Ascending aorta (tissue), 2 donors: ENCODE data around the gene ATP11A. TPM values are rescaled to one million over a fixed set of nuclear protein-coding genes. Genes with fewer than 3 reads are reported as not detected.

Source experiments
- DNase-seq, 2 donors: peaks; one replicate each; pipeline ENCODE4 v3.0.0-alpha.2; 2019; ENCODE audit warnings: low spot score in 2 of 2
- H3K27ac ChIP-seq, 2 donors: fragments of 200-600 bp; sonication (generic); one replicate each; pipeline ENCODE4 v1.5.1; 2016 to 2017; ENCODE audit warnings: mild to moderate bottlenecking in 1 of 2
- H3K27me3 ChIP-seq: fragments of 200-600 bp; sonication (generic); one replicate; pipeline ENCODE4 v1.5.1; 2017
- H3K36me3 ChIP-seq, 2 donors: fragments of 200-600 bp; sonication (generic); one replicate each; pipeline ENCODE4 v1.5.1; 2016
- H3K4me1 ChIP-seq, 2 donors: fragments of 200-600 bp; sonication (generic); one replicate each; pipeline ENCODE4 v1.5.1; 2016 to 2017; ENCODE audit warnings: mild to moderate bottlenecking in 1 of 2
- H3K4me3 ChIP-seq, 2 donors: fragments of 200-600 bp; sonication (generic); one replicate each; pipeline ENCODE4 v1.5.1; 2016 to 2017; ENCODE audit warnings: mild to moderate bottlenecking in 1 of 2
- H3K9me3 ChIP-seq, 2 donors: fragments of 200-600 bp; sonication (generic); one replicate each; pipeline ENCODE4 v1.5.1; 2016
- CTCF ChIP-seq, 3 experiments: fragments of 200-600 bp in 2 of 3; fragments of 450-650 bp in 1 of 3; sonication (generic) in 2 of 3; IDR thresholded peaks; one replicate each; pipeline ENCODE4 v1.5.1; 2016 to 2019; ENCODE audit warnings: antibody characterized with exemption in 3 of 3, mild to moderate bottlenecking in 1 of 3, moderate library complexity in 1 of 3
- intact Hi-C: fragments of 100-400 bp; cut with DNase I; formaldehyde crosslinking; loops from one replicate; pipeline ENCODE4 v1.15.1; 2023
- total RNA-seq: library from RNA; depleted of rRNA; stranded (reverse); fragments of >200 nt; gene quantifications from one replicate; pipeline ENCODE4 v1.1.0, GENCODE V29; 2016

The ATP11A gene
- total RNA-seq, 1 donor from 2014 or later: 50.1 TPM

GRCh38 chr13:112781881-112782361 lies 92.1 kb downstream of the ATP11A start:
- DNase-seq: no peak
- TF ChIP-seq CTCF (IDR thresholded peaks at IDR 0.05): no peak
- no peaks in the 10 kb centered on the region for H3K27me3 ChIP-seq
- no peaks in the 10 kb centered on the region for H3K4me1 ChIP-seq
- H3K27ac ChIP-seq: no peak overlapping the region
- peaks cover 0 to 14% of the 10 kb centered on the region in 2 donors for H3K36me3 ChIP-seq
- intact Hi-C loops: no loop called here
- H3K4me3 ChIP-seq: no peak overlapping the region
- H3K9me3 ChIP-seq: no peaks in the 10 kb centered on the region

- intact Hi-C loops: no loop called here
- TF ChIP-seq CTCF (IDR thresholded peaks at IDR 0.05): no peak
Observed at GRCh38 chr13:112782429-112783010, 92.7 kb downstream of the ATP11A start.

GRCh38 chr13:112783135-112783977 lies 93.5 kb downstream of the ATP11A start:
- Histone ChIP-seq H3K36me3 (peaks cover 1 to 21% of the 10 kb centered on the region in 2 donors), H3K9me3 (no peaks in the 10 kb centered on the region), H3K4me3 (no peak overlapping the region), H3K27ac (peak overlapping the region in 1 of 2 donors; percentile 18), H3K27me3 (no peaks in the 10 kb centered on the region), H3K4me1 (no peaks in the 10 kb centered on the region)
- no peak for DNase-seq
- TF ChIP-seq CTCF (IDR thresholded peaks at IDR 0.05): no peak
- intact Hi-C loops: no loop called here

More at GRCh38 chr13:112782429-112783010, 92.7 kb downstream of the ATP11A start:
- Histone ChIP-seq H3K27ac (peak overlapping the region in 1 of 2 donors; percentile 18), H3K4me1 (no peaks in the 10 kb centered on the region), H3K27me3 (no peaks in the 10 kb centered on the region), H3K36me3 (peaks cover 0 to 14% of the 10 kb centered on the region in 2 donors), H3K9me3 (no peaks in the 10 kb centered on the region), H3K4me3 (no peak overlapping the region)
- no peak for DNase-seq

GRCh38 chr13:112783978-112784371 lies 94.1 kb downstream of the ATP11A start:
- Histone ChIP-seq H3K27ac (no peak overlapping the region), H3K4me1 (no peaks in the 10 kb centered on the region), H3K9me3 (no peaks in the 10 kb centered on the region), H3K27me3 (no peaks in the 10 kb centered on the region), H3K4me3 (no peak overlapping the region), H3K36me3 (peaks cover 3 to 21% of the 10 kb centered on the region in 2 donors)
- peak in 1 of 2 donors; percentile 19 for DNase-seq
- TF ChIP-seq CTCF (IDR thresholded peaks at IDR 0.05): no peak
- intact Hi-C loops: no loop called here

GRCh38 chr13:112784811-112785482 lies 95.1 kb downstream of the ATP11A start:
- intact Hi-C loops: no loop called here
- Histone ChIP-seq H3K4me3 (no peak overlapping the region), H3K27me3 (no peaks in the 10 kb centered on the region), H3K27ac (no peak overlapping the region), H3K4me1 (no peaks in the 10 kb centered on the region), H3K9me3 (no peaks in the 10 kb centered on the region), H3K36me3 (peaks cover 3 to 28% of the 10 kb centered on the region in 2 donors)
- no peak for TF ChIP-seq CTCF (IDR thresholded peaks at IDR 0.05)
- peak in 1 of 2 donors; percentile 50 for DNase-seq
